WTC11 (cell line): Measurements from ENCODE around the gene COX6B1. TPM values are rescaled to one million over a fixed set of nuclear protein-coding genes. Genes with fewer than 3 reads are reported as not detected.

Experiments used
- CBFB ChIP-seq: sonication (generic); formaldehyde crosslinking; IDR thresholded peaks from 2 replicates; pipeline ENCODE4 v1.8.1; 2022; ENCODE audit warnings: mild to moderate bottlenecking, low read depth, missing genetic modification reagents
- CREB1 ChIP-seq: sonication (generic); formaldehyde crosslinking; IDR thresholded peaks from 2 replicates; pipeline ENCODE4 v1.8.0; 2023; ENCODE audit warnings: mild to moderate bottlenecking, missing genetic modification reagents
- CTCF ChIP-seq: fragments of 200-600 bp; IDR thresholded peaks from 2 replicates; pipeline ENCODE4 v1.8.0; 2022; ENCODE audit warnings: antibody characterized with exemption
- ELF4 ChIP-seq: sonication (generic); formaldehyde crosslinking; IDR thresholded peaks from 2 replicates; pipeline ENCODE4 v1.8.1; 2022; ENCODE audit warnings: low read depth, mild to moderate bottlenecking, moderate library complexity, missing genetic modification reagents
- ETV6 ChIP-seq: sonication (generic); formaldehyde crosslinking; IDR thresholded peaks from 2 replicates; pipeline ENCODE4 v1.8.1; 2022; ENCODE audit warnings: mild to moderate bottlenecking, missing genetic modification reagents
- IRF2 ChIP-seq: sonication (generic); formaldehyde crosslinking; IDR thresholded peaks from 2 replicates; pipeline ENCODE4 v1.8.0; 2022; ENCODE audit warnings: low read depth, missing genetic modification reagents, borderline replicate concordance
- MXD4 ChIP-seq: fragments of 250-450 bp; sonication (Bioruptor Pico); IDR thresholded peaks from 2 replicates; pipeline ENCODE4 v1.8.0; 2021; ENCODE audit warnings: mild to moderate bottlenecking, moderate library complexity, borderline replicate concordance
- NR1H2 ChIP-seq: sonication (generic); formaldehyde crosslinking; IDR thresholded peaks from 2 replicates; pipeline ENCODE4 v1.9.0; 2021; ENCODE audit warnings: mild to moderate bottlenecking, moderate library complexity, missing genetic modification reagents
- NR3C1 ChIP-seq: sonication (generic); formaldehyde crosslinking; conservative IDR thresholded peaks from 2 replicates; pipeline ENCODE4 v1.8.1; 2023; ENCODE audit warnings: low read depth, mild to moderate bottlenecking, missing genetic modification reagents
- OVOL2 ChIP-seq: fragments of 250-450 bp; sonication (Bioruptor Pico); IDR thresholded peaks from 2 replicates; pipeline ENCODE4 v1.9.0; 2021; ENCODE audit warnings: mild to moderate bottlenecking, borderline replicate concordance
- PRDM15 ChIP-seq: sonication (generic); formaldehyde crosslinking; IDR thresholded peaks from 2 replicates; pipeline ENCODE4 v1.8.0; 2022; ENCODE audit warnings: missing genetic modification reagents
- SP1 ChIP-seq: sonication (generic); formaldehyde crosslinking; conservative IDR thresholded peaks from 2 replicates; pipeline ENCODE4 v1.8.1; 2022; ENCODE audit warnings: missing genetic modification reagents
- TCF7 ChIP-seq: sonication (generic); formaldehyde crosslinking; IDR thresholded peaks from 2 replicates; pipeline ENCODE4 v1.8.0; 2022; ENCODE audit warnings: mild to moderate bottlenecking, low read depth, missing genetic modification reagents, moderate library complexity
- TP53 ChIP-seq: sonication (generic); formaldehyde crosslinking; IDR thresholded peaks from 2 replicates; pipeline ENCODE4 v1.8.1; 2023; ENCODE audit warnings: mild to moderate bottlenecking, missing genetic modification reagents
- ZBTB21 ChIP-seq: sonication (generic); formaldehyde crosslinking; IDR thresholded peaks from 2 replicates; pipeline ENCODE4 v1.8.1; 2023; ENCODE audit warnings: mild to moderate bottlenecking, missing genetic modification reagents, borderline replicate concordance
- ZNF219 ChIP-seq: sonication (generic); formaldehyde crosslinking; IDR thresholded peaks from 2 replicates; pipeline ENCODE4 v1.8.0; 2023; ENCODE audit warnings: missing genetic modification reagents, mild to moderate bottlenecking, borderline replicate concordance
- ZNF512 ChIP-seq: sonication (generic); formaldehyde crosslinking; IDR thresholded peaks from 2 replicates; pipeline ENCODE4 v1.8.1; 2022; ENCODE audit warnings: missing genetic modification reagents, borderline replicate concordance
- total RNA-seq: library from RNA; stranded (reverse); gene quantifications from 3 replicates; pipeline ENCODE4 v1.2.3, GENCODE V29; 2021
- TF ChIP-seq, protein P1 (sequence below): sonication (generic); formaldehyde crosslinking; IDR thresholded peaks from 2 replicates; pipeline ENCODE4 v1.8.0; 2023; ENCODE audit warnings: missing genetic modification reagents, mild to moderate bottlenecking, borderline replicate concordance
- TF ChIP-seq, protein P2 (sequence below): sonication (generic); formaldehyde crosslinking; IDR thresholded peaks from 2 replicates; pipeline ENCODE4 v1.8.1; 2023; ENCODE audit warnings: mild to moderate bottlenecking, missing genetic modification reagents
- TF ChIP-seq, protein P3 (sequence below): sonication (generic); formaldehyde crosslinking; IDR thresholded peaks from 2 replicates; pipeline ENCODE4 v1.8.0; 2023; ENCODE audit warnings: missing genetic modification reagents
- TF ChIP-seq, protein P4 (sequence below): fragments of 250-450 bp; sonication (Bioruptor Pico); IDR thresholded peaks from 2 replicates; pipeline ENCODE4 v1.9.0; 2021; ENCODE audit warnings: moderate library complexity, mild to moderate bottlenecking, inconsistent platforms, borderline replicate concordance

COX6B1 gene
- total RNA-seq, 1 experiment from 2014 or later, result 536 TPM

DNA sequence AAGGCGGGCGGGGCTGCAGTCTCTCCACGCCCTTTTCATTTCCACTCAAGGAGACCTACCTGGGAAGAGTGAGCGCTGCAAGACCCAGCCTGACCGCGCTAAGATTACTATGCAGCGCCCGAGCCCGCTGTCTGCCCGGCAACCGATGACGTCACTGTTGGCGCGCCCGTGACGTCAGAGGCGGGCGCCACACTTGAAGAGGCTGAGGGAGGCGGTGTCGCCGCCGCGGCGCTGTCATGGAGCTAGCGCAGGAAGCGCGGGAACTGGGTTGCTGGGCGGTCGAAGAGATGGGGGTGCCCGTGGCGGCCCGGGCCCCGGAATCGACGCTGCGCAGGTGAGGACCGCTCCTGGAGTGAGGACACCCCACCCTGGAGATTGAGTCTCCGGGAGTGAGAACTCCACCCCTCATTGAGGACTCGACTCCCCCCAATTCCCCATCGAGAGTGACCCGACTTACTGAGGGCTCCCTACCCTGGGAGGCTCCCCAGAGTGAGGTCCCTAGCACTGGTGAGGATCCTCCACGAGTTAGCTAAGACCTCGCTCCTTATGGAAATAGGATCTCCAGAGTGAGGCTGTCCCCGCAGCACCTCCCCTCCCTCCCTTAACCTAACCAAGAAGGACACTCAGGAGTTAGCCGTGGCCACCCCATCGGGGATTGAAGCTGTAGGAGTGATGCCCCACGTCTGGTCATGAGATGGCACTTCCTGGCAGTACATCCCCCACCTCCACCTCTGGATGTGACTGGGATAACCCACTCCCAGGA lies 35.4 kb upstream of the COX6B1 start, which contains the start of gene HAUS5 (continued):
- TF ChIP-seq, protein P1, sequence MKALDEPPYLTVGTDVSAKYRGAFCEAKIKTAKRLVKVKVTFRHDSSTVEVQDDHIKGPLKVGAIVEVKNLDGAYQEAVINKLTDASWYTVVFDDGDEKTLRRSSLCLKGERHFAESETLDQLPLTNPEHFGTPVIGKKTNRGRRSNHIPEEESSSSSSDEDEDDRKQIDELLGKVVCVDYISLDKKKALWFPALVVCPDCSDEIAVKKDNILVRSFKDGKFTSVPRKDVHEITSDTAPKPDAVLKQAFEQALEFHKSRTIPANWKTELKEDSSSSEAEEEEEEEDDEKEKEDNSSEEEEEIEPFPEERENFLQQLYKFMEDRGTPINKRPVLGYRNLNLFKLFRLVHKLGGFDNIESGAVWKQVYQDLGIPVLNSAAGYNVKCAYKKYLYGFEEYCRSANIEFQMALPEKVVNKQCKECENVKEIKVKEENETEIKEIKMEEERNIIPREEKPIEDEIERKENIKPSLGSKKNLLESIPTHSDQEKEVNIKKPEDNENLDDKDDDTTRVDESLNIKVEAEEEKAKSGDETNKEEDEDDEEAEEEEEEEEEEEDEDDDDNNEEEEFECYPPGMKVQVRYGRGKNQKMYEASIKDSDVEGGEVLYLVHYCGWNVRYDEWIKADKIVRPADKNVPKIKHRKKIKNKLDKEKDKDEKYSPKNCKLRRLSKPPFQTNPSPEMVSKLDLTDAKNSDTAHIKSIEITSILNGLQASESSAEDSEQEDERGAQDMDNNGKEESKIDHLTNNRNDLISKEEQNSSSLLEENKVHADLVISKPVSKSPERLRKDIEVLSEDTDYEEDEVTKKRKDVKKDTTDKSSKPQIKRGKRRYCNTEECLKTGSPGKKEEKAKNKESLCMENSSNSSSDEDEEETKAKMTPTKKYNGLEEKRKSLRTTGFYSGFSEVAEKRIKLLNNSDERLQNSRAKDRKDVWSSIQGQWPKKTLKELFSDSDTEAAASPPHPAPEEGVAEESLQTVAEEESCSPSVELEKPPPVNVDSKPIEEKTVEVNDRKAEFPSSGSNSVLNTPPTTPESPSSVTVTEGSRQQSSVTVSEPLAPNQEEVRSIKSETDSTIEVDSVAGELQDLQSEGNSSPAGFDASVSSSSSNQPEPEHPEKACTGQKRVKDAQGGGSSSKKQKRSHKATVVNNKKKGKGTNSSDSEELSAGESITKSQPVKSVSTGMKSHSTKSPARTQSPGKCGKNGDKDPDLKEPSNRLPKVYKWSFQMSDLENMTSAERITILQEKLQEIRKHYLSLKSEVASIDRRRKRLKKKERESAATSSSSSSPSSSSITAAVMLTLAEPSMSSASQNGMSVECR (CRISPR knock-in tag), result peak; percentile 49; the same call in 1 of the 2 replicates
- TF ChIP-seq, protein P2, sequence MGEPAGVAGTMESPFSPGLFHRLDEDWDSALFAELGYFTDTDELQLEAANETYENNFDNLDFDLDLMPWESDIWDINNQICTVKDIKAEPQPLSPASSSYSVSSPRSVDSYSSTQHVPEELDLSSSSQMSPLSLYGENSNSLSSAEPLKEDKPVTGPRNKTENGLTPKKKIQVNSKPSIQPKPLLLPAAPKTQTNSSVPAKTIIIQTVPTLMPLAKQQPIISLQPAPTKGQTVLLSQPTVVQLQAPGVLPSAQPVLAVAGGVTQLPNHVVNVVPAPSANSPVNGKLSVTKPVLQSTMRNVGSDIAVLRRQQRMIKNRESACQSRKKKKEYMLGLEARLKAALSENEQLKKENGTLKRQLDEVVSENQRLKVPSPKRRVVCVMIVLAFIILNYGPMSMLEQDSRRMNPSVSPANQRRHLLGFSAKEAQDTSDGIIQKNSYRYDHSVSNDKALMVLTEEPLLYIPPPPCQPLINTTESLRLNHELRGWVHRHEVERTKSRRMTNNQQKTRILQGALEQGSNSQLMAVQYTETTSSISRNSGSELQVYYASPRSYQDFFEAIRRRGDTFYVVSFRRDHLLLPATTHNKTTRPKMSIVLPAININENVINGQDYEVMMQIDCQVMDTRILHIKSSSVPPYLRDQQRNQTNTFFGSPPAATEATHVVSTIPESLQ (CRISPR knock-in tag), result no peak
- TF ChIP-seq CREB1 (CRISPR knock-in tag), result peak; percentile 95
- no peak for TF ChIP-seq NR1H2
- TF ChIP-seq ETV6 (CRISPR knock-in tag), result peak; percentile 39; the same call in 1 of the 2 replicates
- no peak for TF ChIP-seq ELF4 (CRISPR knock-in tag)
- TF ChIP-seq ZNF512, result no peak
- TF ChIP-seq IRF2 (CRISPR knock-in tag), result no peak
- TF ChIP-seq, protein P3, sequence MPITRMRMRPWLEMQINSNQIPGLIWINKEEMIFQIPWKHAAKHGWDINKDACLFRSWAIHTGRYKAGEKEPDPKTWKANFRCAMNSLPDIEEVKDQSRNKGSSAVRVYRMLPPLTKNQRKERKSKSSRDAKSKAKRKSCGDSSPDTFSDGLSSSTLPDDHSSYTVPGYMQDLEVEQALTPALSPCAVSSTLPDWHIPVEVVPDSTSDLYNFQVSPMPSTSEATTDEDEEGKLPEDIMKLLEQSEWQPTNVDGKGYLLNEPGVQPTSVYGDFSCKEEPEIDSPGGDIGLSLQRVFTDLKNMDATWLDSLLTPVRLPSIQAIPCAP (CRISPR knock-in tag), result no peak
- TF ChIP-seq ZNF219 (CRISPR knock-in tag), result no peak
- no peak for TF ChIP-seq CBFB (CRISPR knock-in tag)
- TF ChIP-seq TP53 (CRISPR knock-in tag), result no peak
- no peak for TF ChIP-seq MXD4
- no peak for TF ChIP-seq NR3C1 (CRISPR knock-in tag)
- TF ChIP-seq ZBTB21 (CRISPR knock-in tag), result peak; percentile 95
- TF ChIP-seq, protein P4, sequence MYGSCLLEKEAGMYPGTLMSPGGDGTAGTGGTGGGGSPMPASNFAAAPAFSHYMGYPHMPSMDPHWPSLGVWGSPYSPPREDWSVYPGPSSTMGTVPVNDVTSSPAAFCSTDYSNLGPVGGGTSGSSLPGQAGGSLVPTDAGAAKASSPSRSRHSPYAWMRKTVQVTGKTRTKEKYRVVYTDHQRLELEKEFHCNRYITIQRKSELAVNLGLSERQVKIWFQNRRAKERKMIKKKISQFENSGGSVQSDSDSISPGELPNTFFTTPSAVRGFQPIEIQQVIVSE (CRISPR knock-in tag), result no peak
- TF ChIP-seq TCF7 (CRISPR knock-in tag), result no peak
- TF ChIP-seq PRDM15 (CRISPR knock-in tag), result no peak
- no peak for TF ChIP-seq CTCF
- 0 out of 2 replicates have a peak, but pooled peaks have one; percentile 20 for TF ChIP-seq OVOL2 (CRISPR knock-in tag)
- TF ChIP-seq SP1 (CRISPR knock-in tag), result peak; percentile 87
